Stomach (tissue), 9 donors: ENCODE results near the gene CD2BP2. TPM values are rescaled to one million over a fixed set of nuclear protein-coding genes. Genes with fewer than 3 reads are reported as not detected.

ENCODE experiments used
- DNase-seq, 2 donors: peaks; one replicate each; pipeline versions ENCODE4 v3.0.0 to v3.0.0-alpha.2; 2013 to 2019
- H3K27ac ChIP-seq, 5 donors: fragments of 200-600 bp in 4 of 5; sonication (generic) in 4 of 5; one replicate each; pipeline ENCODE4 v1.5.1; 2013 to 2019; ENCODE audit warnings: mild to moderate bottlenecking in 1 of 5, moderate library complexity in 1 of 5
- H3K27me3 ChIP-seq, 3 donors: fragments of 200-600 bp; sonication (generic); one replicate each; pipeline ENCODE4 v1.5.1; 2017 to 2019; ENCODE audit warnings: mixed run types in 1 of 3
- H3K36me3 ChIP-seq, 4 donors: fragments of 200-600 bp; sonication (generic); 1 replicate in 3 of 4; 2 replicates in 1 of 4; pipeline ENCODE4 v1.5.1; 2016 to 2019
- H3K4me1 ChIP-seq, 4 donors: fragments of 200-600 bp; sonication (generic); one replicate each; pipeline ENCODE4 v1.5.1; 2016 to 2019
- H3K4me3 ChIP-seq, 4 donors: fragments of 200-600 bp; sonication (generic) in 3 of 4; one replicate each; pipeline ENCODE4 v1.5.1; 2016 to 2019; ENCODE audit warnings: mild to moderate bottlenecking in 1 of 4
- H3K9me3 ChIP-seq, 4 donors: fragments of 200-600 bp; sonication (generic); one replicate each; pipeline ENCODE4 v1.5.1; 2016 to 2019
- CTCF ChIP-seq, 7 experiments: fragments of 450-650 bp in 4 of 7; fragments of 200-600 bp in 3 of 7; sonication (generic) in 3 of 7; IDR thresholded peaks; one replicate each; pipeline ENCODE4 v1.5.1; 2016 to 2019; ENCODE audit warnings: antibody characterized with exemption in 7 of 7, control low read depth in 2 of 7, mild to moderate bottlenecking in 1 of 7
- EP300 ChIP-seq: sonication (generic); formaldehyde crosslinking; IDR thresholded peaks from one replicate; pipeline ENCODE4 v1.6.1; 2017; ENCODE audit warnings: antibody characterized with exemption
- POLR2A ChIP-seq, 4 donors: fragments of 450-650 bp; IDR thresholded peaks; one replicate each; pipeline ENCODE4 v1.6.1; 2016; ENCODE audit warnings: antibody characterized with exemption in 4 of 4, control low read depth in 2 of 4, mild to moderate bottlenecking in 1 of 4, moderate library complexity in 1 of 4
- POLR2AphosphoS5 ChIP-seq, 3 donors: sonication (generic); formaldehyde crosslinking; IDR thresholded peaks; one replicate each; pipeline ENCODE4 v1.6.1; 2016; ENCODE audit warnings: antibody characterized with exemption in 3 of 3
- WGBS, 5 donors: extraction: QIAGEN DNeasy Blood & Tissue Kit in 3 of 5; methylation state at CpG; one replicate each; pipeline versions ENCODE4 v1.1.5 to v1.1.7; 2013 to 2018; 5-methylcytosine and 5-hydroxymethylcytosine counted together
- intact Hi-C: fragments of 100-400 bp; cut with DNase I; formaldehyde crosslinking; loops from one replicate; pipeline ENCODE4 v1.15.1; 2023; ENCODE audit warnings: low total_unique reads
- polyA plus RNA-seq, 3 donors: library from polyadenylated mRNA; stranded (reverse); fragments of 200-250 nt; gene quantifications; one replicate each; pipeline ENCODE4 v1.2.3, GENCODE V29; 2013
- total RNA-seq, 5 donors: library from RNA; depleted of rRNA; stranded (reverse); fragments of >200 nt; gene quantifications; one replicate each; pipeline versions ENCODE4 v1.1.0 to v1.2.3, GENCODE V29; 2014 to 2016
- donor health status: healthy with polysubstance abuse.
- donor health status: Bipolar disorder and iron deficiency.
- donor health status: healthy.

CD2BP2 gene
- total and polyA plus RNA-seq, 8 donors: 8.8 to 45.2 (median 27.7) TPM

GRCh38 chr16:30356401-30357084 lies 1.4 kb upstream of the CD2BP2 start:
- Histone ChIP-seq H3K4me3 (peak overlapping the region; percentile 82 to 92 (median 88)), H3K4me1 (peaks cover 48 to 60% (median 53%) of the 10 kb centered on the region in 4 donors), H3K9me3 (no peaks in the 10 kb centered on the region), H3K27me3 (no peaks in the 10 kb centered on the region), H3K27ac (peak overlapping the region; percentile 95 to 98 (median 97)), H3K36me3 (peaks cover 44 to 71% (median 69%) of the 10 kb centered on the region in 4 donors)
- intact Hi-C loops: no loop called here
- TF ChIP-seq EP300: no peak
- no peak for TF ChIP-seq CTCF (IDR thresholded peaks at IDR 0.05)
- no peak for TF ChIP-seq POLR2A (IDR thresholded peaks at IDR 0.05)
- TF ChIP-seq POLR2AphosphoS5 (IDR thresholded peaks at IDR 0.05): no peak
- 39 to 64% (median 49%) methylated on average over 8 to 12 of the region's 12 CpGs for WGBS, 5 donors
- DNase-seq: peak in 1 of 2 donors; percentile 34

GRCh38 chr16:30355954-30356308 lies 823 bp upstream of the CD2BP2 start:
- Histone ChIP-seq H3K27me3 (no peaks in the 10 kb centered on the region), H3K4me1 (peaks cover 49 to 66% (median 57%) of the 10 kb centered on the region in 4 donors), H3K27ac (peak overlapping the region; percentile 95 to 98 (median 97)), H3K4me3 (peak overlapping the region; percentile 82 to 92 (median 88)), H3K9me3 (no peaks in the 10 kb centered on the region), H3K36me3 (peaks cover 45 to 71% (median 70%) of the 10 kb centered on the region in 4 donors)
- intact Hi-C loops: no loop called here
- WGBS, 5 donors: 32 to 55% (median 41%) methylated on average over 5 to 7 of the region's 7 CpGs
- DNase-seq: no peak
- TF ChIP-seq CTCF (IDR thresholded peaks at IDR 0.05) (no peak), EP300 (no peak), POLR2A (IDR thresholded peaks at IDR 0.05) (no peak), POLR2AphosphoS5 (IDR thresholded peaks at IDR 0.05) (no peak)

GRCh38 chr16:30354423-30355143 lies 525 bp downstream of the CD2BP2 start:
- H3K4me3 ChIP-seq: peak overlapping the region; percentile 82 to 92 (median 88)
- TF ChIP-seq POLR2AphosphoS5 (IDR thresholded peaks at IDR 0.05) (no peak), CTCF (IDR thresholded peaks at IDR 0.05) (no peak), POLR2A (IDR thresholded peaks at IDR 0.05) (no peak), EP300 (no peak)
- WGBS, 5 donors: 0 to 2% (median 1%) methylated on average over 12 to 36 of the region's 36 CpGs
- H3K4me1 ChIP-seq: peaks cover 49 to 75% (median 59%) of the 10 kb centered on the region in 4 donors
- no peaks in the 10 kb centered on the region for H3K9me3 ChIP-seq
- no peaks in the 10 kb centered on the region for H3K27me3 ChIP-seq
- intact Hi-C loops: no loop called here
- H3K27ac ChIP-seq: peak overlapping the region; percentile 95 to 98 (median 97)
- DNase-seq: no peak
- H3K36me3 ChIP-seq: peaks cover 48 to 70% (median 68%) of the 10 kb centered on the region in 4 donors

- peaks cover 49 to 75% (median 59%) of the 10 kb centered on the region in 4 donors for H3K4me1 ChIP-seq
- peaks cover 38 to 62% (median 58%) of the 10 kb centered on the region in 4 donors for H3K36me3 ChIP-seq
- intact Hi-C loops: no loop called here
- H3K27ac ChIP-seq: peak overlapping the region in 4 of 5 donors; percentile 95 to 98 (median 97)
- H3K27me3 ChIP-seq: no peaks in the 10 kb centered on the region
- H3K4me3 ChIP-seq: peak overlapping the region in 2 of 4 donors; percentile 89 to 92
- WGBS, 5 donors: 84 to 87% (median 85%) methylated on average over 20 to 23 of the region's 23 CpGs
- no peaks in the 10 kb centered on the region for H3K9me3 ChIP-seq
- TF ChIP-seq CTCF (IDR thresholded peaks at IDR 0.05) (no peak), POLR2A (IDR thresholded peaks at IDR 0.05) (no peak), EP300 (no peak), POLR2AphosphoS5 (IDR thresholded peaks at IDR 0.05) (no peak)
- DNase-seq: no peak
Observed at GRCh38 chr16:30353438-30354129, 1.5 kb downstream of the CD2BP2 start.
